Measurements from ENCODE around the gene MINPP1. TPM values are rescaled to one million over a fixed set of nuclear protein-coding genes. Genes with fewer than 3 reads are reported as not detected.

The MINPP1 gene
- total RNA-seq, 1 donor, result 27.5 TPM

DNA sequence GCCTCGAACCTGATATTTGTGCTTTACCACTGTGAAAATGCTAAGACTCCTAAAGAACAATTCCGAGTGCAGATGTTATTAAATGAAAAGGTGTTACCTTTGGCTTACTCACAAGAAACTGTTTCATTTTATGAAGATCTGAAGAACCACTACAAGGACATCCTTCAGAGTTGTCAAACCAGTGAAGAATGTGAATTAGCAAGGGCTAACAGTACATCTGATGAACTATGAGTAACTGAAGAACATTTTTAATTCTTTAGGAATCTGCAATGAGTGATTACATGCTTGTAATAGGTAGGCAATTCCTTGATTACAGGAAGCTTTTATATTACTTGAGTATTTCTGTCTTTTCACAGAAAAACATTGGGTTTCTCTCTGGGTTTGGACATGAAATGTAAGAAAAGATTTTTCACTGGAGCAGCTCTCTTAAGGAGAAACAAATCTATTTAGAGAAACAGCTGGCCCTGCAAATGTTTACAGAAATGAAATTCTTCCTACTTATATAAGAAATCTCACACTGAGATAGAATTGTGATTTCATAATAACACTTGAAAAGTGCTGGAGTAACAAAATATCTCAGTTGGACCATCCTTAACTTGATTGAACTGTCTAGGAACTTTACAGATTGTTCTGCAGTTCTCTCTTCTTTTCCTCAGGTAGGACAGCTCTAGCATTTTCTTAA, 47.7 kb downstream of the MINPP1 start:
- TF ChIP-seq CTCF (IDR thresholded peaks at IDR 0.05; ENCODE audit: insufficient read depth, low read length), result no peak
- no peak for DNase-seq (ENCODE audit: low read depth)
- no peak overlapping the region for H3K4me3 ChIP-seq (ENCODE audit: low read depth, low read length)

- no peak for TF ChIP-seq CTCF (IDR thresholded peaks at IDR 0.05; ENCODE audit: insufficient read depth, low read length)
- H3K4me3 ChIP-seq (ENCODE audit: low read depth, low read length), result no peak overlapping the region
- DNase-seq (ENCODE audit: low read depth), result no peak
These were observed 52.7 kb downstream of the MINPP1 start for GRCh38 chr10:87557409-87557808.

- H3K4me3 ChIP-seq (ENCODE audit: low read depth, low read length), result no peak overlapping the region
- no peak for TF ChIP-seq CTCF (IDR thresholded peaks at IDR 0.05; ENCODE audit: insufficient read depth, low read length)
- DNase-seq (ENCODE audit: low read depth), result no peak
These were observed 53.6 kb downstream of the MINPP1 start for GRCh38 chr10:87558333-87558732.

GRCh38 chr10:87559392-87559791, 54.7 kb downstream of the MINPP1 start:
- TF ChIP-seq CTCF (IDR thresholded peaks at IDR 0.05; ENCODE audit: insufficient read depth, low read length), result no peak
- H3K4me3 ChIP-seq (ENCODE audit: low read depth, low read length), result no peak overlapping the region
- DNase-seq (ENCODE audit: low read depth), result no peak

DNA sequence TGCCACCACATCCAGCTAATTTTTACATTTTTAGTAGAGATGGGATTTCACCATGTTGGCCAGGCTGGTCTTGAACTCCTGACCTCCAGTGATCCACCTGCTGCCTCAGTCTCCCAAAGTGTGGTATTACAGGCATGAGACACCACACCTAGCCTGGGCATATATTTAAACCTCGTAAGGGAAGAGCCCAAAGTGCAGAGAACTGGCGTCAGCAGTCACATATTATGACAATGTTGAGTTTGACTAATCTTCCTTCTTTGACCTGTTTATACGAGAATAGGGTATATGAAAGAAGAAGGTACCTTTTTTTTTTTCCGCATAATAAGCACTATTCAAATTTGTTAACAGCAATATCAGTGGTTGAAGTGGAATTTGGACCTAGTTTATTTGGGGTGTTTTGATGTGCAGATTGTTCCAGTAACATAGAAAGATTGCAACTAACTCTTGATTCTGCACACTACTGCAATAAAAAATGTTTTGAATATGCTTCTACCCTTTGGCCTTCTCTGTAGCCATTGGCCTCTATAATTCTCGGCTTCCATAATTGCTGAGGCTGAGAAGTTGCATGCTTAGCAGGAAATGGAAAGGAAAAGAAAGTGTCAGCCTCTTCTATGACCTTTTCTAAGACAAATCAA, 55.9 kb downstream of the MINPP1 start:
- TF ChIP-seq CTCF (IDR thresholded peaks at IDR 0.05; ENCODE audit: insufficient read depth, low read length), result no peak
- DNase-seq (ENCODE audit: low read depth), result no peak
- no peak overlapping the region for H3K4me3 ChIP-seq (ENCODE audit: low read depth, low read length)

GRCh38 chr10:87562750-87563149, 58.1 kb downstream of the MINPP1 start:
- TF ChIP-seq CTCF (IDR thresholded peaks at IDR 0.05; ENCODE audit: insufficient read depth, low read length), result no peak
- DNase-seq (ENCODE audit: low read depth), result no peak
- no peak overlapping the region for H3K4me3 ChIP-seq (ENCODE audit: low read depth, low read length)
